UCSD-AML1 (cell line): Measurements from ENCODE around the gene CETN1.

Experiments used
- DNase-seq: peaks from one replicate; lab custom pipeline; 2025; ENCODE audit not compliant: unreplicated experiment; lab: John Stamatoyannopoulos, UW

CETN1 gene

GRCh38 chr18:576924-577323 is 3.3 kb upstream of the CETN1 start:
- no peak for DNase-seq

GRCh38 chr18:577643-578375 is 2.4 kb upstream of the CETN1 start:
- DNase-seq: no peak

- DNase-seq: no peak
These were observed 942 bp upstream of the CETN1 start for GRCh38 chr18:579238-579637.

- no peak for DNase-seq
These were observed 916 bp downstream of the CETN1 start for GRCh38 chr18:581096-581495.

GRCh38 chr18:582465-582864 is 2.3 kb downstream of the CETN1 start:
- DNase-seq: no peak

- no peak for DNase-seq
These were observed 14.9 kb downstream of the CETN1 start for GRCh38 chr18:595068-595467.

- no peak for DNase-seq
These were observed 15.4 kb downstream of the CETN1 start for GRCh38 chr18:595571-595970.

- no peak for DNase-seq
These were observed 16.2 kb downstream of the CETN1 start for GRCh38 chr18:596288-596881.

- no peak for DNase-seq
These were observed 18.0 kb downstream of the CETN1 start for GRCh38 chr18:598124-598589.

- DNase-seq: no peak
These were observed 19.9 kb downstream of the CETN1 start for GRCh38 chr18:600107-600506.

GRCh38 chr18:604771-605170 is 24.6 kb downstream of the CETN1 start:
- no peak for DNase-seq

GRCh38 chr18:607930-608329 is 27.8 kb downstream of the CETN1 start:
- no peak for DNase-seq

- DNase-seq: no peak
These were observed 30.2 kb downstream of the CETN1 start for GRCh38 chr18:610214-610928.

- DNase-seq: no peak
These were observed 32.0 kb downstream of the CETN1 start for GRCh38 chr18:612156-612555.

- no peak for DNase-seq
These were observed 34.0 kb downstream of the CETN1 start for GRCh38 chr18:614193-614592.

GRCh38 chr18:615092-615521 is 34.9 kb downstream of the CETN1 start:
- DNase-seq: no peak

GRCh38 chr18:615773-616172 is 35.6 kb downstream of the CETN1 start:
- DNase-seq: no peak

- no peak for DNase-seq
These were observed 36.3 kb downstream of the CETN1 start for GRCh38 chr18:616380-616995.

GRCh38 chr18:617970-618504 is 37.9 kb downstream of the CETN1 start:
- DNase-seq: no peak

GRCh38 chr18:618618-619017 is 38.4 kb downstream of the CETN1 start:
- DNase-seq: no peak

GRCh38 chr18:621291-622043 is 41.3 kb downstream of the CETN1 start:
- DNase-seq: no peak
